H9 (cell line): ENCODE results near the gene ATP12A. TPM values are rescaled to one million over a fixed set of nuclear protein-coding genes. Genes with fewer than 3 reads are reported as not detected.

ENCODE experiments used
- DNase-seq: peaks from one replicate; pipeline ENCODE4 v3.0.0-alpha.2; 2017
- H2AFZ ChIP-seq: one replicate; pipeline ENCODE4 v1.6.1; 2013; ENCODE audit warnings: mild to moderate bottlenecking, low read length, control low read depth, moderate library complexity
- H2AK5ac ChIP-seq: 2 replicates; pipeline ENCODE4 v1.6.1; 2013; ENCODE audit warnings: low read length, control low read depth, mixed read lengths; ENCODE audit not compliant: insufficient read length
- H2BK120ac ChIP-seq: one replicate; pipeline ENCODE4 v1.6.1; 2013; ENCODE audit warnings: low read depth, mild to moderate bottlenecking, low read length, control low read depth, inconsistent platforms; ENCODE audit not compliant: poor library complexity, severe bottlenecking
- H2BK12ac ChIP-seq: 2 replicates; pipeline ENCODE4 v1.6.1; 2013; ENCODE audit warnings: low read length, control low read depth, mixed read lengths, low read depth; ENCODE audit not compliant: insufficient read length
- H2BK15ac ChIP-seq: 2 replicates; pipeline ENCODE4 v1.6.1; 2013; ENCODE audit warnings: low read depth, low read length, control low read depth
- H2BK20ac ChIP-seq: one replicate; pipeline ENCODE4 v1.6.1; 2013; ENCODE audit warnings: low read depth, mild to moderate bottlenecking, low read length, control low read depth, inconsistent platforms; ENCODE audit not compliant: poor library complexity, severe bottlenecking
- H2BK5ac ChIP-seq: 2 replicates; pipeline ENCODE4 v1.6.1; 2013; ENCODE audit warnings: low read length, control low read depth, mixed read lengths; ENCODE audit not compliant: insufficient read length
- H3K14ac ChIP-seq: 2 replicates; pipeline ENCODE4 v1.6.1; 2013; ENCODE audit warnings: low read length, control low read depth; ENCODE audit not compliant: insufficient read depth
- H3K18ac ChIP-seq: 2 replicates; pipeline ENCODE4 v1.6.1; 2013; ENCODE audit warnings: low read depth, mild to moderate bottlenecking, mixed read lengths, low read length, control low read depth; ENCODE audit not compliant: insufficient read length
- H3K23ac ChIP-seq: 2 replicates; pipeline ENCODE4 v1.6.1; 2013; ENCODE audit warnings: low read length, control low read depth, mixed read lengths, low read depth; ENCODE audit not compliant: insufficient read length
- H3K23me2 ChIP-seq: 2 replicates; pipeline ENCODE4 v1.6.1; 2013; ENCODE audit warnings: low read depth, mild to moderate bottlenecking, mixed read lengths, low read length, control low read depth; ENCODE audit not compliant: insufficient read length, poor library complexity, severe bottlenecking
- H3K27ac ChIP-seq: 2 replicates; pipeline ENCODE4 v1.5.1; 2013; ENCODE audit warnings: low read length, control low read depth, mixed read lengths, low read depth; ENCODE audit not compliant: insufficient read length
- H3K27me3 ChIP-seq: 2 replicates; pipeline ENCODE4 v1.6.1; 2013; ENCODE audit warnings: low read length, control low read depth, inconsistent platforms; ENCODE audit not compliant: insufficient read depth
- H3K4ac ChIP-seq: 2 replicates; pipeline ENCODE4 v1.6.1; 2013; ENCODE audit warnings: low read depth, mild to moderate bottlenecking, control low read depth, inconsistent platforms, low read length, moderate library complexity
- H3K4me1 ChIP-seq: 2 replicates; pipeline ENCODE4 v1.6.1; 2013; ENCODE audit warnings: low read length, control low read depth, inconsistent platforms; ENCODE audit not compliant: insufficient read depth
- H3K4me2 ChIP-seq: 2 replicates; pipeline ENCODE4 v1.6.1; 2013; ENCODE audit warnings: low read length, control low read depth, mixed read lengths; ENCODE audit not compliant: insufficient read length, insufficient read depth
- H3K56ac ChIP-seq: 2 replicates; pipeline ENCODE4 v1.6.1; 2013; ENCODE audit warnings: low read depth, mild to moderate bottlenecking, mixed read lengths, low read length, control low read depth; ENCODE audit not compliant: insufficient read length
- H3K79me1 ChIP-seq: 2 replicates; pipeline ENCODE4 v1.6.1; 2013; ENCODE audit warnings: low read depth, mild to moderate bottlenecking, moderate library complexity, low read length, control low read depth, inconsistent platforms; ENCODE audit not compliant: insufficient read depth, poor library complexity, severe bottlenecking
- H3K79me2 ChIP-seq: 2 replicates; pipeline ENCODE4 v1.6.1; 2013; ENCODE audit warnings: low read length, control low read depth, inconsistent platforms; ENCODE audit not compliant: insufficient read depth
- H3K9ac ChIP-seq: 2 replicates; pipeline ENCODE4 v1.6.1; 2013; ENCODE audit warnings: low read length, control low read depth, mixed read lengths; ENCODE audit not compliant: insufficient read length; ENCODE audit errors: extremely low read depth
- H3K9me3 ChIP-seq: one replicate; pipeline ENCODE4 v1.6.1; 2013; ENCODE audit warnings: low read depth, low read length, inconsistent platforms; ENCODE audit not compliant: control insufficient read depth
- H3T11ph ChIP-seq: one replicate; pipeline ENCODE4 v1.6.1; 2013; ENCODE audit warnings: mild to moderate bottlenecking, low read length, control low read depth, inconsistent platforms
- H4K20me1 ChIP-seq: one replicate; pipeline ENCODE4 v1.6.1; 2013; ENCODE audit not compliant: control insufficient read depth, insufficient read length, insufficient read depth
- H4K5ac ChIP-seq: 2 replicates; pipeline ENCODE4 v1.6.1; 2013; ENCODE audit warnings: low read depth, mild to moderate bottlenecking, mixed read lengths, low read length, control low read depth; ENCODE audit not compliant: insufficient read length
- H4K8ac ChIP-seq: replicated peaks from 2 replicates; pipeline ENCODE4 v1.6.1; 2013; ENCODE audit warnings: low read length, control low read depth, mixed read lengths, low read depth; ENCODE audit not compliant: insufficient read length
- H4K91ac ChIP-seq: 2 replicates; pipeline ENCODE4 v1.6.1; 2013; ENCODE audit warnings: low read depth, mild to moderate bottlenecking, moderate library complexity, mixed read lengths, low read length, control low read depth; ENCODE audit not compliant: insufficient read length
- H3K27ac Mint-ChIP-seq, 3 experiments: 2 replicates in 2 of 3; 3 replicates in 1 of 3; pipeline ENCODE4 v1.8.0; 2020 to 2021; ENCODE audit warnings: mixed read lengths in 3 of 3, mild to moderate bottlenecking in 1 of 3, moderate library complexity in 1 of 3
- H3K27me3 Mint-ChIP-seq: 2 replicates; pipeline ENCODE4 v1.8.0; 2021; ENCODE audit warnings: low read depth, mild to moderate bottlenecking, moderate library complexity, mixed read lengths
- H3K36me3 Mint-ChIP-seq, 3 experiments: 2 replicates in 2 of 3; 3 replicates in 1 of 3; pipeline ENCODE4 v1.8.0; 2020 to 2021; ENCODE audit warnings: low read depth in 3 of 3, mixed read lengths in 3 of 3; ENCODE audit not compliant: insufficient read depth in 1 of 3
- H3K4me1 Mint-ChIP-seq, 2 experiments: 2 replicates each; pipeline ENCODE4 v1.8.0; 2020; ENCODE audit warnings: mixed read lengths in 2 of 2
- H3K4me3 Mint-ChIP-seq, 2 experiments: 2 replicates in 1 of 2; 3 replicates in 1 of 2; pipeline ENCODE4 v1.8.0; 2020 to 2021; ENCODE audit warnings: mild to moderate bottlenecking in 2 of 2, mixed read lengths in 2 of 2, moderate library complexity in 1 of 2
- H3K9me3 Mint-ChIP-seq, 2 experiments: 2 replicates in 1 of 2; 3 replicates in 1 of 2; pipeline ENCODE4 v1.8.0; 2020; ENCODE audit warnings: mild to moderate bottlenecking in 2 of 2, mixed read lengths in 2 of 2, moderate library complexity in 1 of 2
- WGBS: extraction: QIAGEN DNeasy Blood & Tissue Kit; methylation state at CpG from one replicate; pipeline ENCODE4 v1.1.7; 2013; ENCODE audit warnings: missing lambda C conversion rate, low lambda C conversion rate, mixed read lengths; ENCODE audit not compliant: insufficient read length; ENCODE audit errors: extremely low coverage; 5-methylcytosine and 5-hydroxymethylcytosine counted together
- total RNA-seq: library from RNA; stranded (reverse); gene quantifications from 2 replicates; pipeline ENCODE4 v1.2.1, GENCODE V29; 2021
- TF ChIP-seq, protein P1 (sequence below): fragments of 200-600 bp; sonication (generic); conservative IDR thresholded peaks from 3 replicates; pipeline ENCODE4 v1.8.0; 2021; ENCODE audit warnings: antibody characterized with exemption, mild to moderate bottlenecking

ATP12A gene
- total RNA-seq, 1 experiment from 2014 or later: 0.94 TPM

DNA sequence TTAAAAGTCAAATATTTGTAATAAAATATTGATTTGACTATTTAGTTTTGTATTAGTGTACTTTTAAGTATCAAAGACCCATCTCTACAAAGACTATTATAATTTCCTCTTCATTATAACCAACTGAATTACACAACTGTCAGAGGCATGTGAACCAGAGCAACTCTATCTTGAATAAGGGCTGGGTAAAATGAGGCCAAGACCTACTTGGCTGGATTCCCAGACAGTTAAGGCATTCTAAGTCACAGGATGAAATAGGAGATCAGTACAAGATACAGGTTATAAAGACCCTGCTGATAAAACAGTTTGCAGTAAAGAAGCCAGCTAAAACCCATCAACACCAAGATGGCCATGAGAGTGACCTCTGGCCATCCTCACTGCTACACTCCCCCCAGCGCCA lies 36.2 kb upstream of the ATP12A start:
- Mint-ChIP-seq H3K4me3 (no peak overlapping the region), H3K27ac (no peak overlapping the region), H3K9me3 (peaks cover 0 to 5% of the 10 kb centered on the region in 2 experiments; a peak in 2 of 5 replicates), H3K36me3 (peaks cover 0 to 1% (median 0%) of the 10 kb centered on the region in 3 experiments; a peak in 1 of 7 replicates), H3K4me1 (peaks cover 2 to 3% of the 10 kb centered on the region in 2 experiments), H3K27me3 (no peaks in the 10 kb centered on the region)
- Histone ChIP-seq H2BK120ac (no peak overlapping the region), H3K4me1 (no peaks in the 10 kb centered on the region), H2BK5ac (no peak overlapping the region), H4K8ac (no peak overlapping the region), H3K4me2 (no peak overlapping the region), H4K91ac (no peak overlapping the region), H3T11ph (no peak overlapping the region), H3K14ac (no peak overlapping the region), H3K56ac (no peak overlapping the region), H3K9ac (no peak overlapping the region), H3K9me3 (no peaks in the 10 kb centered on the region), H4K20me1 (no peaks in the 10 kb centered on the region), H3K27ac (no peak overlapping the region), H2BK20ac (no peak overlapping the region), H3K79me1 (no peaks in the 10 kb centered on the region), H3K4ac (no peak overlapping the region), H2AFZ (no peak overlapping the region), H3K79me2 (no peaks in the 10 kb centered on the region), H3K23me2 (no peaks in the 10 kb centered on the region), H3K27me3 (no peaks in the 10 kb centered on the region), H3K18ac (no peak overlapping the region), H2BK12ac (no peak overlapping the region), H2AK5ac (no peak overlapping the region), H3K23ac (no peak overlapping the region), H2BK15ac (no peak overlapping the region), H4K5ac (no peak overlapping the region)
- no peak for DNase-seq
- no CpG with 5 or more reads among the region's 1 CpG for WGBS
- TF ChIP-seq, protein P1, sequence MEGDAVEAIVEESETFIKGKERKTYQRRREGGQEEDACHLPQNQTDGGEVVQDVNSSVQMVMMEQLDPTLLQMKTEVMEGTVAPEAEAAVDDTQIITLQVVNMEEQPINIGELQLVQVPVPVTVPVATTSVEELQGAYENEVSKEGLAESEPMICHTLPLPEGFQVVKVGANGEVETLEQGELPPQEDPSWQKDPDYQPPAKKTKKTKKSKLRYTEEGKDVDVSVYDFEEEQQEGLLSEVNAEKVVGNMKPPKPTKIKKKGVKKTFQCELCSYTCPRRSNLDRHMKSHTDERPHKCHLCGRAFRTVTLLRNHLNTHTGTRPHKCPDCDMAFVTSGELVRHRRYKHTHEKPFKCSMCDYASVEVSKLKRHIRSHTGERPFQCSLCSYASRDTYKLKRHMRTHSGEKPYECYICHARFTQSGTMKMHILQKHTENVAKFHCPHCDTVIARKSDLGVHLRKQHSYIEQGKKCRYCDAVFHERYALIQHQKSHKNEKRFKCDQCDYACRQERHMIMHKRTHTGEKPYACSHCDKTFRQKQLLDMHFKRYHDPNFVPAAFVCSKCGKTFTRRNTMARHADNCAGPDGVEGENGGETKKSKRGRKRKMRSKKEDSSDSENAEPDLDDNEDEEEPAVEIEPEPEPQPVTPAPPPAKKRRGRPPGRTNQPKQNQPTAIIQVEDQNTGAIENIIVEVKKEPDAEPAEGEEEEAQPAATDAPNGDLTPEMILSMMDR: no peak
